Activated CD4-positive, alpha-beta T cell treated with anti-CD3 and anti-CD28 coated beads, Interleukin-2, amount 50 U/mL, for 48 hours (primary cell): Measurements from ENCODE around the gene NFILZ.

ENCODE experiments used
- DNase-seq, 2 experiments: peaks; one replicate each; pipeline ENCODE4 v3.0.0-alpha.2; 2020

Gene NFILZ

GRCh38 chr19:8643860-8644653 is 13.6 kb downstream of the NFILZ start:
- no peak for DNase-seq

GRCh38 chr19:8648240-8648639 is 17.8 kb downstream of the NFILZ start:
- no peak for DNase-seq

- peak; percentile 66 to 74 for DNase-seq
Measured at GRCh38 chr19:8654591-8655339, 24.3 kb downstream of the NFILZ start.

- DNase-seq: peak in 1 of 2 experiments; percentile 43
Measured at GRCh38 chr19:8655340-8655709, 24.9 kb downstream of the NFILZ start.

- DNase-seq: no peak
Measured at GRCh38 chr19:8657869-8658268, 27.4 kb downstream of the NFILZ start.

- DNase-seq: no peak
Measured at GRCh38 chr19:8659905-8660304, 29.5 kb downstream of the NFILZ start.

- DNase-seq: no peak
Measured at GRCh38 chr19:8662263-8662662, 31.8 kb downstream of the NFILZ start.

- peak; percentile 41 to 52 for DNase-seq
Measured at GRCh38 chr19:8663920-8664670, 33.7 kb downstream of the NFILZ start.

- no peak for DNase-seq
Measured at GRCh38 chr19:8664671-8665057, 34.2 kb downstream of the NFILZ start.

- DNase-seq: peak in 1 of 2 experiments; percentile 19
Measured at GRCh38 chr19:8665468-8666213, 35.2 kb downstream of the NFILZ start.

GRCh38 chr19:8666814-8667405 is 36.5 kb downstream of the NFILZ start:
- no peak for DNase-seq

GRCh38 chr19:8673276-8673891 is 43.0 kb downstream of the NFILZ start:
- DNase-seq: no peak

GRCh38 chr19:8675066-8675465 is 44.6 kb downstream of the NFILZ start:
- no peak for DNase-seq

GRCh38 chr19:8678244-8678807 is 47.9 kb downstream of the NFILZ start:
- DNase-seq: no peak
